B cell (primary cell): ENCODE data around the gene OTUD6A. TPM values are rescaled to one million over a fixed set of nuclear protein-coding genes. Genes with fewer than 3 reads are reported as not detected.

Source experiments
- ATAC-seq: fragments of 200-7000 bp; cut with Tn5 transposase; one replicate; pipeline ENCODE4 v1.10.0; 2021; ENCODE audit warnings: low read depth, mild to moderate bottlenecking, moderate number of reproducible peaks, moderate library complexity
- CTCF ChIA-PET: fragments of 350-600 bp; sonication (Branson Sonifier 250); formaldehyde crosslinking; loops from one replicate; lab custom pipeline; 2021; ENCODE audit warnings: antibody characterized with exemption, inconsistent platforms; lab: Charles Lee
- POLR2A ChIA-PET: fragments of 350-600 bp; sonication (Branson Sonifier 250); formaldehyde crosslinking; loops from one replicate; lab custom pipeline; 2021; ENCODE audit warnings: antibody characterized with exemption; lab: Charles Lee
- DNase-seq: peaks from one replicate; pipeline ENCODE4 v3.0.0; 2013
- H2AFZ ChIP-seq: 2 replicates; pipeline ENCODE4 v1.6.1; 2012; ENCODE audit warnings: mild to moderate bottlenecking, low read depth, low read length; ENCODE audit not compliant: insufficient read depth, poor library complexity, severe bottlenecking
- H3K27ac ChIP-seq, 2 donors: 1 replicate in 1 of 2; 2 replicates in 1 of 2; pipeline ENCODE4 v1.5.1; 2012 to 2013; ENCODE audit warnings: low read length in 2 of 2, mild to moderate bottlenecking in 2 of 2, moderate library complexity in 1 of 2
- H3K27me3 ChIP-seq, 4 experiments: fragments of 200-600 bp in 1 of 4; sonication (generic) in 1 of 4; replicated peaks in 1 of 4; 1 replicate in 2 of 4; 2 replicates in 2 of 4; pipeline versions ENCODE4 v1.6.1 to v1.7.0; 2013 to 2016; ENCODE audit warnings: low read length in 3 of 4, mild to moderate bottlenecking in 2 of 4, mixed read lengths in 1 of 4, moderate library complexity in 1 of 4; ENCODE audit not compliant: insufficient read depth in 4 of 4, control insufficient read depth in 3 of 4; ENCODE audit errors: control extremely low read depth in 1 of 4
- H3K36me3 ChIP-seq, 2 experiments: replicated peaks in 1 of 2; 1 replicate in 1 of 2; 2 replicates in 1 of 2; pipeline versions ENCODE4 v1.6.1 to v1.7.1; 2013; ENCODE audit warnings: low read length in 1 of 2; ENCODE audit not compliant: insufficient read depth in 2 of 2, control insufficient read depth in 1 of 2; ENCODE audit errors: control extremely low read depth in 1 of 2, extremely low read depth in 1 of 2
- H3K4me1 ChIP-seq, 2 donors: fragments of 200-600 bp in 1 of 2; sonication (generic) in 1 of 2; 1 replicate in 1 of 2; 2 replicates in 1 of 2; pipeline versions ENCODE4 v1.5.1 to v1.6.1; 2013 to 2017; ENCODE audit warnings: low read length in 2 of 2; ENCODE audit not compliant: control insufficient read depth in 2 of 2, insufficient read depth in 2 of 2
- H3K4me2 ChIP-seq: replicated peaks from 2 replicates; pipeline ENCODE3; 2012; ENCODE audit warnings: mild to moderate bottlenecking, low read depth, low read length; ENCODE audit not compliant: poor library complexity, severe bottlenecking
- H3K4me3 ChIP-seq, 5 experiments: fragments of 200-600 bp in 1 of 5; sonication (generic) in 1 of 5; 1 replicate in 3 of 5; 2 replicates in 2 of 5; pipeline versions ENCODE4 v1.5.1 to v1.7.0; 2011 to 2016; ENCODE audit warnings: low read length in 4 of 5, mild to moderate bottlenecking in 4 of 5, low read depth in 2 of 5, control low read depth in 1 of 5, moderate library complexity in 1 of 5; ENCODE audit not compliant: insufficient read depth in 1 of 5; ENCODE audit errors: control extremely low read depth in 1 of 5, extremely low read depth in 1 of 5
- H3K79me2 ChIP-seq: fragments of 200-600 bp; sonication (generic); one replicate; pipeline ENCODE4 v1.6.0; 2016; ENCODE audit warnings: low read length; ENCODE audit not compliant: control insufficient read depth, insufficient read depth
- H3K9ac ChIP-seq: fragments of 200-600 bp; sonication (generic); 2 replicates; pipeline ENCODE4 v1.6.1; 2017; ENCODE audit warnings: mild to moderate bottlenecking, low read length, moderate library complexity
- H3K9me3 ChIP-seq, 3 donors: one replicate each; pipeline versions ENCODE4 v1.6.1 to v1.7.1; 2013; ENCODE audit warnings: low read length in 2 of 3; ENCODE audit not compliant: control insufficient read depth in 2 of 3, insufficient read depth in 1 of 3; ENCODE audit errors: control extremely low read depth in 1 of 3
- H4K20me1 ChIP-seq: 2 replicates; pipeline ENCODE4 v1.6.0; 2012; ENCODE audit warnings: mild to moderate bottlenecking, low read length; ENCODE audit not compliant: insufficient read depth, control insufficient read depth, poor library complexity, severe bottlenecking
- H3K27ac Mint-ChIP-seq: one replicate; pipeline ENCODE4 v1.8.0; 2021; ENCODE audit warnings: mixed read lengths
- H3K27me3 Mint-ChIP-seq: one replicate; pipeline ENCODE4 v1.8.0; 2021; ENCODE audit warnings: mixed read lengths
- H3K4me1 Mint-ChIP-seq: one replicate; pipeline ENCODE4 v1.8.0; 2021; ENCODE audit warnings: mixed read lengths
- H3K4me3 Mint-ChIP-seq: one replicate; pipeline ENCODE4 v1.8.0; 2021; ENCODE audit warnings: mixed read lengths
- H3K9me3 Mint-ChIP-seq: one replicate; pipeline ENCODE4 v1.8.0; 2022; ENCODE audit warnings: mixed read lengths; ENCODE audit not compliant: insufficient read depth
- CTCF ChIP-seq: fragments of 200-600 bp; IDR thresholded peaks from one replicate; pipeline ENCODE4 v1.8.0; 2022; ENCODE audit warnings: antibody characterized with exemption, mild to moderate bottlenecking
- EZH2 ChIP-seq: IDR thresholded peaks from 2 replicates; pipeline ENCODE4 v1.6.1; 2012; ENCODE audit warnings: borderline replicate concordance, low read depth, mild to moderate bottlenecking, moderate library complexity, low read length; ENCODE audit not compliant: insufficient read depth, poor library complexity, severe bottlenecking
- WGBS: methylation state at CpG from one replicate; pipeline ENCODE4 v1.1.5; 2013; ENCODE audit warnings: missing lambda C conversion rate; ENCODE audit not compliant: insufficient coverage; 5-methylcytosine and 5-hydroxymethylcytosine counted together
- intact Hi-C: fragments of 100-400 bp; cut with micrococcal nuclease; formaldehyde crosslinking; loops from one replicate; pipeline ENCODE4 v1.10.0; 2022
- polyA plus RNA-seq: library from polyadenylated mRNA; depleted of rRNA; stranded (reverse); fragments of >200 nt; gene quantifications from 2 replicates; pipeline ENCODE4 v1.2.3, GENCODE V29; 2012
- total RNA-seq, 2 donors: library from RNA; stranded (reverse); fragments of 120-200 nt in 1 of 2; gene quantifications; 1 replicate in 1 of 2; 2 replicates in 1 of 2; pipeline versions ENCODE4 v1.2.3 to v1.2.4, GENCODE V29; 2013 to 2022

Gene OTUD6A
- total and polyA plus RNA-seq, 2 donors (not counting 1 experiment from before 2014, with no cell fraction given): not detected

- H4K20me1 ChIP-seq: no peaks in the 10 kb centered on the region
- CTCF ChIA-PET: no interaction called here
- no peak for TF ChIP-seq EZH2
- TF ChIP-seq CTCF: no peak
- H3K4me1 ChIP-seq: no peaks in the 10 kb centered on the region
- POLR2A ChIA-PET: no interaction called here
- Mint-ChIP-seq H3K9me3 (no peaks in the 10 kb centered on the region), H3K27me3 (peaks cover 10% of the 10 kb centered on the region), H3K4me3 (no peak overlapping the region), H3K27ac (no peak overlapping the region), H3K4me1 (no peaks in the 10 kb centered on the region)
- no peak overlapping the region for H3K9ac ChIP-seq
- no peaks in the 10 kb centered on the region for H3K79me2 ChIP-seq
- H3K9me3 ChIP-seq: peaks cover 0 to 3% (median 0%) of the 10 kb centered on the region in 3 donors
- H3K27me3 ChIP-seq: peaks cover 0 to 8% (median 1%) of the 10 kb centered on the region in 4 experiments
- no peak overlapping the region for H3K4me2 ChIP-seq
- no peak overlapping the region for H3K4me3 ChIP-seq
- H2AFZ ChIP-seq: no peak overlapping the region
- DNase-seq: no peak
- H3K36me3 ChIP-seq: no peaks in the 10 kb centered on the region
- H3K27ac ChIP-seq: no peak overlapping the region
- no peak for ATAC-seq
- WGBS: no CpG with 5 or more reads among the region's 2 CpGs
- intact Hi-C loops: no loop called here
Measured at GRCh38 chrX:70016513-70016912, 45.7 kb upstream of the OTUD6A start.

- Histone ChIP-seq H3K4me2 (no peak overlapping the region), H3K27me3 (no peaks in the 10 kb centered on the region), H3K9me3 (no peaks in the 10 kb centered on the region), H4K20me1 (no peaks in the 10 kb centered on the region), H3K27ac (no peak overlapping the region), H3K79me2 (no peaks in the 10 kb centered on the region), H3K4me1 (no peaks in the 10 kb centered on the region), H3K36me3 (no peaks in the 10 kb centered on the region), H3K9ac (no peak overlapping the region), H2AFZ (no peak overlapping the region), H3K4me3 (no peak overlapping the region)
- no peak for DNase-seq
- no peaks in the 10 kb centered on the region for H3K9me3 Mint-ChIP-seq
- H3K4me3 Mint-ChIP-seq: no peak overlapping the region
- WGBS: no CpG with 5 or more reads among the region's 4 CpGs
- no peak overlapping the region for H3K27ac Mint-ChIP-seq
- no peak for ATAC-seq
- no peaks in the 10 kb centered on the region for H3K4me1 Mint-ChIP-seq
- no peak for TF ChIP-seq EZH2
- no peak for TF ChIP-seq CTCF
- H3K27me3 Mint-ChIP-seq: peaks cover 4% of the 10 kb centered on the region
- CTCF ChIA-PET: no interaction called here
- intact Hi-C loops: no loop called here
- POLR2A ChIA-PET: no interaction called here
Measured at GRCh38 chrX:70022616-70023015, 39.6 kb upstream of the OTUD6A start.
